Nephron (organoid): ENCODE data around the gene SLC25A34.

Experiments used
- H3K27ac Mint-ChIP-seq, 3 experiments: 2 replicates each; pipeline ENCODE4 v1.8.0; 2020; ENCODE audit warnings: mixed read lengths in 3 of 3, mild to moderate bottlenecking in 2 of 3, moderate library complexity in 1 of 3
- H3K27me3 Mint-ChIP-seq: 2 replicates; pipeline ENCODE4 v1.8.0; 2021; ENCODE audit warnings: low read depth, mild to moderate bottlenecking, moderate library complexity, mixed read lengths
- H3K36me3 Mint-ChIP-seq: 2 replicates; pipeline ENCODE4 v1.8.0; 2020; ENCODE audit warnings: low read depth, mixed read lengths
- H3K4me1 Mint-ChIP-seq: 2 replicates; pipeline ENCODE4 v1.8.0; 2020; ENCODE audit warnings: mixed read lengths
- H3K4me3 Mint-ChIP-seq, 3 experiments: 2 replicates each; pipeline ENCODE4 v1.8.0; 2020; ENCODE audit warnings: mild to moderate bottlenecking in 3 of 3, mixed read lengths in 3 of 3, moderate library complexity in 2 of 3
- H3K9me3 Mint-ChIP-seq: 2 replicates; pipeline ENCODE4 v1.8.0; 2020; ENCODE audit warnings: mixed read lengths
- CTCF ChIP-seq, 3 experiments: fragments of 200-600 bp; sonication (generic); IDR thresholded peaks; one replicate each; pipeline ENCODE4 v1.5.0; 2021; ENCODE audit warnings: antibody characterized with exemption in 3 of 3; ENCODE audit not compliant: unreplicated experiment in 3 of 3

SLC25A34 gene

GRCh38 chr1:15734901-15735300 lies 1.2 kb upstream of the SLC25A34 start:
- no peak overlapping the region for H3K27ac Mint-ChIP-seq

GRCh38 chr1:15735304-15736037 lies 587 bp upstream of the SLC25A34 start:
- H3K4me3 Mint-ChIP-seq, result no peak overlapping the region
- H3K27ac Mint-ChIP-seq, result no peak overlapping the region
- no peaks in the 10 kb centered on the region for H3K27me3 Mint-ChIP-seq
- peaks cover 12% of the 10 kb centered on the region for H3K36me3 Mint-ChIP-seq
- no peak for TF ChIP-seq CTCF (IDR thresholded peaks at IDR 0.05; ENCODE audit: unreplicated experiment in 3 of 3)
- H3K9me3 Mint-ChIP-seq, result no peaks in the 10 kb centered on the region
- peaks cover 21% of the 10 kb centered on the region for H3K4me1 Mint-ChIP-seq

More at GRCh38 chr1:15734901-15735300, 1.2 kb upstream of the SLC25A34 start:
- H3K27me3 Mint-ChIP-seq, result no peaks in the 10 kb centered on the region
- no peaks in the 10 kb centered on the region for H3K9me3 Mint-ChIP-seq
- peaks cover 21% of the 10 kb centered on the region for H3K4me1 Mint-ChIP-seq
- H3K4me3 Mint-ChIP-seq, result no peak overlapping the region
- no peak for TF ChIP-seq CTCF (IDR thresholded peaks at IDR 0.05; ENCODE audit: unreplicated experiment in 3 of 3)
- H3K36me3 Mint-ChIP-seq, result peaks cover 12% of the 10 kb centered on the region

- no peaks in the 10 kb centered on the region for H3K9me3 Mint-ChIP-seq
- H3K4me3 Mint-ChIP-seq, result peak overlapping the region in 1 of 3 experiments; percentile 49
- TF ChIP-seq CTCF (IDR thresholded peaks at IDR 0.05; ENCODE audit: unreplicated experiment in 3 of 3), result no peak
- H3K4me1 Mint-ChIP-seq, result peaks cover 21% of the 10 kb centered on the region
- H3K27me3 Mint-ChIP-seq, result no peaks in the 10 kb centered on the region
- H3K27ac Mint-ChIP-seq, result no peak overlapping the region
- H3K36me3 Mint-ChIP-seq, result peaks cover 12% of the 10 kb centered on the region
Observed at GRCh38 chr1:15736892-15737261, 819 bp downstream of the SLC25A34 start.

GRCh38 chr1:15737324-15738319 lies 1.6 kb downstream of the SLC25A34 start:
- Mint-ChIP-seq H3K9me3 (no peaks in the 10 kb centered on the region), H3K4me3 (peak overlapping the region in 2 of 3 experiments; percentile 55 to 62), H3K27me3 (no peaks in the 10 kb centered on the region), H3K4me1 (peaks cover 21% of the 10 kb centered on the region), H3K27ac (peak overlapping the region; percentile 50 to 91 (median 74)), H3K36me3 (peaks cover 9% of the 10 kb centered on the region)
- TF ChIP-seq CTCF (IDR thresholded peaks at IDR 0.05; ENCODE audit: unreplicated experiment in 3 of 3), result no peak

DNA sequence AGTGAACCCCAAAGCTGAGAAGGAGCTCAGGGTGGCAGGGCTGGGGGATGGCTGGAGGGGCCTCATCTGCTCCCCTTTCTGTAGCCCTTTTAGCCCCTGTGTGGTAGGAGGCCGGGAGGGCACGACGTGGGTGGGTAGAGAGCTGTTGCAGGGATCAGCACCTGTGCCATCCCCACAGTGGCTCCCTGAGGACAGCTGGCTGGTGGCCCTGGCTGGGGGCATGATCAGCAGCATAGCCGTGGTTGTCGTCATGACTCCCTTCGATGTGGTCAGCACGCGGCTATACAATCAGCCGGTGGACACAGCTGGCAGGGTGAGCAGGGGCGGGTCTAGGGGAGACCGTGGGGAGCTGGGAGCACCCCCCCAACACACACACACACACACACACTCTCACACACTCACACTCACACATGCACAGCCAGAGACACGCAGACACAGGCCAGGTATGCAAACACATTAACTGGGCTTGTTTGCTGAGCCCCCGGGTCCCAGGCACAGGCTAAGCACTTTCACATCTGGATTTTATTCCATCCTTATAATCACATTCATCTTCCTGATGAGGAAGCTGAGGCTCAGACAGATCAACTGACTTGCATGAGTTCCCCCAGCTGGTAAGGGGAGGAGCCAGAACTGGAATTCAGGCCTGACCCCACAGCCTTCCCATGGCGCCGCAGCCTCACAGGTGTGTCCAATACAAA lies 2.5 kb downstream of the SLC25A34 start:
- no peak for TF ChIP-seq CTCF (IDR thresholded peaks at IDR 0.05; ENCODE audit: unreplicated experiment in 3 of 3)
- Mint-ChIP-seq H3K27me3 (no peaks in the 10 kb centered on the region), H3K4me1 (peaks cover 21% of the 10 kb centered on the region), H3K27ac (peak overlapping the region in 1 of 3 experiments; percentile 65), H3K4me3 (peak overlapping the region in 1 of 3 experiments; percentile 42), H3K36me3 (peaks cover 4% of the 10 kb centered on the region), H3K9me3 (no peaks in the 10 kb centered on the region)
